ENCODE results near the gene HIGD2A.

GRCh38 chr5:176409765-176410164 is 21.2 kb downstream of the HIGD2A start:
- TF ChIP-seq CTCF (IDR thresholded peaks at IDR 0.05) = no peak
- TF ChIP-seq POLR2A (IDR thresholded peaks at IDR 0.05) = no peak
